Ovary (tissue), 9 donors: Measurements from ENCODE around the gene ACLY. TPM values are rescaled to one million over a fixed set of nuclear protein-coding genes. Genes with fewer than 3 reads are reported as not detected.

ENCODE experiments used
- DNase-seq, 5 donors: peaks; one replicate each; pipeline ENCODE4 v3.0.0-alpha.2; 2019 to 2020
- H3K27ac ChIP-seq, 2 donors: fragments of 200-600 bp; one replicate each; pipeline versions ENCODE4 v1.5.1 to v1.8.0; 2019 to 2022
- H3K27me3 ChIP-seq: fragments of 200-600 bp; one replicate; pipeline ENCODE4 v1.8.0; 2022
- H3K36me3 ChIP-seq: fragments of 200-600 bp; sonication (generic); one replicate; pipeline ENCODE4 v1.5.1; 2019
- H3K4me1 ChIP-seq: one replicate; pipeline ENCODE4 v1.8.1; 2013; ENCODE audit warnings: mild to moderate bottlenecking, moderate library complexity; ENCODE audit not compliant: insufficient read depth
- H3K4me3 ChIP-seq: fragments of 200-600 bp; sonication (generic); one replicate; pipeline ENCODE4 v1.5.1; 2017
- H3K9me3 ChIP-seq, 2 donors: fragments of 200-600 bp in 1 of 2; sonication (generic) in 1 of 2; one replicate each; pipeline versions ENCODE4 v1.5.1 to v1.8.1; 2013 to 2019; ENCODE audit warnings: mild to moderate bottlenecking in 1 of 2, moderate library complexity in 1 of 2
- EP300 ChIP-seq: sonication (generic); formaldehyde crosslinking; IDR thresholded peaks from one replicate; pipeline ENCODE4 v1.6.1; 2017; ENCODE audit warnings: antibody characterized with exemption
- POLR2A ChIP-seq: fragments of 450-650 bp; IDR thresholded peaks from one replicate; pipeline ENCODE4 v1.6.1; 2017; ENCODE audit warnings: antibody characterized with exemption, mild to moderate bottlenecking, moderate library complexity
- WGBS, 3 donors: extraction: QIAGEN DNeasy Blood & Tissue Kit in 1 of 3; methylation state at CpG; one replicate each; pipeline versions ENCODE4 v1.1.5 to v1.1.7; 2013 to 2017; 5-methylcytosine and 5-hydroxymethylcytosine counted together
- intact Hi-C, 4 donors: fragments of 100-400 bp; cut with DNase I; formaldehyde crosslinking; loops; one replicate each; pipeline versions ENCODE4 v1.11.0 to v1.15.1; 2022 to 2023
- polyA plus RNA-seq, 2 donors: library from polyadenylated mRNA; stranded (reverse); fragments of 200-250 nt in 1 of 2; fragments of 350-450 nt in 1 of 2; fragmentation: Illumina TruSeq in 1 of 2; extraction: RNeasy Lipid Tissue Mini Kit (QIAGEN cat#74804) in 1 of 2; gene quantifications; one replicate each; pipeline ENCODE4 v1.2.3, GENCODE V29; 2013 to 2014
- total RNA-seq, 7 donors: library from RNA; depleted of rRNA in 2 of 7; stranded (reverse); fragments of >200 nt in 2 of 7; fragmentation: NEBNext Ultra II Directional in 3 of 7; extraction: Animal tissue kit (Norgen Biotek cat#: 25700) in 3 of 7; gene quantifications; one replicate each; pipeline versions ENCODE4 v1.1.0 to v1.2.4, GENCODE V29; 2016 to 2023
- TF ChIP-seq, protein P1 (sequence below), 3 donors: fragments of 450-650 bp in 2 of 3; fragments of 200-600 bp in 1 of 3; IDR thresholded peaks; one replicate each; pipeline versions ENCODE4 v1.5.1 to v1.8.0; 2016 to 2022; ENCODE audit warnings: antibody characterized with exemption in 3 of 3, mild to moderate bottlenecking in 1 of 3
- donor health status: DM: no; HTN: no; CAD: no; lungs with moderate emphysema.
- donor health status: DM: no; HTN: no; CAD: no.
- donor health status: Bipolar disorder and iron deficiency.
- donor health status: DM: yes; HTN: yes; CAD: no.
- donor health status: DM: no; HTN: no; CAD: no.
- donor health status: DM: yes; HTN: yes; CAD: no.

ACLY gene
- total and polyA plus RNA-seq, 9 donors = 23.6 to 119 (median 53.4) TPM

DNA sequence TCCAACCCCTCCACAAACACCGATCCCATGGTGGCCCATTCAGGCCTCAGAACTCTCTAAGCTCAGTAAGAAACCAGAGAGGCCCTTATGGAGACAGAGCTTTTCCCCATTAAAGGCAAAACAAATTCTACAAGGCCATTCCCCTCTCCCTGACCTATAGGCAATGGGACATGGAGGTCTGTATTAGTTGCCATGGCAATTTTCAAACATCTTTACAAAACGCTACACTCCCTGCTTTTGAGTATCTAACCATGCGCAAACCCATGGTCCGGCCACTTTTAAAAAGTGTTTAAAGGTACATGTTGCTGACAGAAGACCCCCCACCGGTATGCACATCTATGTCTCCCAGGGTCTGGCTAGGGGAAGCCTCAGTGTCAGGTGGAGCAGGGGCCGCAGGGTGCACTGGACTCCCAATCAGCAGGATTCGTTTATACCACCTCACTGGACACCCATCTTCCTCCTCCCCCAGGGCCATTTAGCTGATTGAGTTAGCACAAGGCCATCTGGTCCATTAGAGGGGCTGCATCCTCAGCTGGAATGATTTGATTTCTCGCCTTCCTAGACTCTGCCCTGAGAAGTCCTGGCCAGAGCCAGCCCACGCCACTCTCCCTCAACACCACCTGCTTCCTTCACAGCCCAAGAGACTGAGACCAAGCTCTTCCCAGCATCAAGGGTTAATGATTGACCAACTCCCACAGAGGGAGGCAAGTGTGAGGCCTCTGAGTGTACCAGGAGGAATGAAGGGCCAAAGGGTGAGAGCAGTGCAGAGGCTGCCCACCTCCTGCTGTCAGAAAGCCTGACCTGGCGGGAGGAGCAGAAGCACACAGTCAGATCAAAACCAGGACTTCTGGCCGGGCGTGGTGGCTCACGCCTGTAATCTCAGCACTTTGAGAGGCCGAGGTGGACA lies 10.9 kb downstream of the ACLY start:
- no peaks in the 10 kb centered on the region for H3K9me3 ChIP-seq
- intact Hi-C loops = no loop called here
- DNase-seq = no peak
- no peaks in the 10 kb centered on the region for H3K4me1 ChIP-seq
- H3K36me3 ChIP-seq = no peaks in the 10 kb centered on the region
- no peaks in the 10 kb centered on the region for H3K27me3 ChIP-seq
- TF ChIP-seq, protein P1, sequence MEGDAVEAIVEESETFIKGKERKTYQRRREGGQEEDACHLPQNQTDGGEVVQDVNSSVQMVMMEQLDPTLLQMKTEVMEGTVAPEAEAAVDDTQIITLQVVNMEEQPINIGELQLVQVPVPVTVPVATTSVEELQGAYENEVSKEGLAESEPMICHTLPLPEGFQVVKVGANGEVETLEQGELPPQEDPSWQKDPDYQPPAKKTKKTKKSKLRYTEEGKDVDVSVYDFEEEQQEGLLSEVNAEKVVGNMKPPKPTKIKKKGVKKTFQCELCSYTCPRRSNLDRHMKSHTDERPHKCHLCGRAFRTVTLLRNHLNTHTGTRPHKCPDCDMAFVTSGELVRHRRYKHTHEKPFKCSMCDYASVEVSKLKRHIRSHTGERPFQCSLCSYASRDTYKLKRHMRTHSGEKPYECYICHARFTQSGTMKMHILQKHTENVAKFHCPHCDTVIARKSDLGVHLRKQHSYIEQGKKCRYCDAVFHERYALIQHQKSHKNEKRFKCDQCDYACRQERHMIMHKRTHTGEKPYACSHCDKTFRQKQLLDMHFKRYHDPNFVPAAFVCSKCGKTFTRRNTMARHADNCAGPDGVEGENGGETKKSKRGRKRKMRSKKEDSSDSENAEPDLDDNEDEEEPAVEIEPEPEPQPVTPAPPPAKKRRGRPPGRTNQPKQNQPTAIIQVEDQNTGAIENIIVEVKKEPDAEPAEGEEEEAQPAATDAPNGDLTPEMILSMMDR (IDR thresholded peaks at IDR 0.05) = no peak
- no peak for TF ChIP-seq EP300
- no peak for TF ChIP-seq POLR2A
- H3K27ac ChIP-seq = no peak overlapping the region
- no peak overlapping the region for H3K4me3 ChIP-seq
- 82 to 89% (median 87%) methylated on average over 14 of the region's 14 CpGs for WGBS, 3 donors

DNA sequence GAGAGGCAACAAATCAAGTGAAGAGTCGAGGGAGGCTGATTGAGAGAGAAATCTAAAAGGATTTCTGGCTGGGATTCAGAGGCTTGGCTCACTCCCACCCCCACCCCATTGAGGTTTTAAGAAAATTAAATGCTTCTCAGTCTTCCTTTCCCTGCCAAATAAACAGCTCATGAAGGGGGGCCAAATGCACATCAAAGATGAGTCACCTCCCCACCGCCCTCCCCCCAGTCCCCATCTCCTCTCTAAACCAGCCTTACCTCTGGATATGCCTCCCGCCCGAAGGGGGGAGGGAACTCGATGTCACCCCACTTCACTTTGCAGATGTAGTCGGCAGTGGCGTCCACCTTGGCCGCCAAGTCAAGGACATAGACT lies 11.6 kb downstream of the ACLY start:
- H3K4me1 ChIP-seq = no peaks in the 10 kb centered on the region
- H3K27ac ChIP-seq = no peak overlapping the region
- WGBS, 3 donors = 25 to 42% (median 36%) methylated on average over 7 to 8 of the region's 8 CpGs
- no peaks in the 10 kb centered on the region for H3K27me3 ChIP-seq
- no peak overlapping the region for H3K4me3 ChIP-seq
- intact Hi-C loops = no loop called here
- no peaks in the 10 kb centered on the region for H3K36me3 ChIP-seq
- DNase-seq = no peak
- no peak for TF ChIP-seq EP300
- TF ChIP-seq POLR2A = no peak
- TF ChIP-seq, protein P1 (IDR thresholded peaks at IDR 0.05) = no peak
- H3K9me3 ChIP-seq = no peaks in the 10 kb centered on the region

DNA sequence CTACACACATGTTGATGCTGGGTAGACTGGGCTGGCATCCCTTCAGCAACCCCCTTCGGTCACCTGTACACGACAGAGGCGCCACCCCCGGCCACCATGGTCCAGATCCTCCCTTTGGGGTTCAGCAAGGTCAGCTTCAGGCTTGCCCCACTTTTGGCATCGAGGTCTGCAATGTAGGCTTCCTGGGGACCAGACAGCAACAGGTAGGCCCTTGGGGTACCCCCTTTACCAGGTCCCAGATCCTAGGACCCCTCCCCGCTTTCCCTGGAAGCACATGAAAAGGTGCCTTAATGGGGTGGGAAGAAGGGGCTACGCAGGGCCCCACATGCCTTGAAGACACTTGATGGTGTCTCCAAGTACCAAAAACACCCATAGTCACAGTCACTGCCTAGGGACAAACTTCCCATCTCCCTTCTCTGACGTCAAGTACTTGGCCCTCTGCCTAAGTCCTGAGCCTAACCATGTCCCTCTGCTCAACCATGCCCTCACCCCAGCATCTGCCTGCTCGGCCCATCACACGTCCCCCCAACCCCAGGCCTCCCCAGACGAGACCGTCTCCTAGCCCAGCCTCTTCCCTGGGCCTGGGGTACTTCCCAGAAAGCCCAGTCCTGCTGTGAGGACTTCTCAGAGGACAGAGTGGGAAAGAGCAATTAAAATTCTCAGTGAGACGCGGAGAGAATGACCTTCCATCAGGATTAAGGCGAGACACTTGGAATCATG lies 12.1 kb downstream of the ACLY start:
- H3K27ac ChIP-seq = no peak overlapping the region
- 70 to 79% (median 72%) methylated on average over 15 of the region's 15 CpGs for WGBS, 3 donors
- no peak for TF ChIP-seq EP300
- TF ChIP-seq, protein P1 (IDR thresholded peaks at IDR 0.05) = no peak
- TF ChIP-seq POLR2A = no peak
- no peak overlapping the region for H3K4me3 ChIP-seq
- DNase-seq = peak in 1 of 5 donors; percentile 36
- no peaks in the 10 kb centered on the region for H3K9me3 ChIP-seq
- no peaks in the 10 kb centered on the region for H3K27me3 ChIP-seq
- intact Hi-C loops = no loop called here
- no peaks in the 10 kb centered on the region for H3K4me1 ChIP-seq
- no peaks in the 10 kb centered on the region for H3K36me3 ChIP-seq

DNA sequence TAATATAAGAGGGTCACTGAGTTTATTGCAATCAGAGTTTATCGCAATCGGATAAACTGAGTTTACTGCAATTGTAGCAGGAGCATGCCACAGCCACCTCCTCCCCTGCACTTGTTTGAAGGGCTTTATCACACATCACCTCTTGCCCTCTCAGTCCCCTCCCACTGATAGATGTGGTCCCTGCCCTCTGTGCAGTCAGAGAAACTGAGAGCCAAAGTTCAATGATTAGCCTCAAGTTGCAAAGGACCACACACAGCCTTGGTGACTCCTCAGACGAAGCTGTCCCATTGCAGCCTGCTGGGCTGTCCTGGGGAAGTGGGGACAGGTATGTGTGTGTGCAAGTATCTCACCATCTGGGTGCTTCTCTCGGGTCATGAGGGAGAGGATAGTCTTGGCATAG lies 13.6 kb downstream of the ACLY start:
- 89 to 95% (median 92%) methylated on average over 4 of the region's 4 CpGs for WGBS, 3 donors
- H3K27ac ChIP-seq = no peak overlapping the region
- no peaks in the 10 kb centered on the region for H3K9me3 ChIP-seq
- H3K36me3 ChIP-seq = no peaks in the 10 kb centered on the region
- no peak overlapping the region for H3K4me3 ChIP-seq
- TF ChIP-seq POLR2A (no peak), EP300 (no peak)
- TF ChIP-seq, protein P1 (IDR thresholded peaks at IDR 0.05) = no peak
- H3K4me1 ChIP-seq = no peaks in the 10 kb centered on the region
- no peaks in the 10 kb centered on the region for H3K27me3 ChIP-seq
- no peak for DNase-seq
- intact Hi-C loops = no loop called here
